ENCODE data around the gene DPP7.

DNA sequence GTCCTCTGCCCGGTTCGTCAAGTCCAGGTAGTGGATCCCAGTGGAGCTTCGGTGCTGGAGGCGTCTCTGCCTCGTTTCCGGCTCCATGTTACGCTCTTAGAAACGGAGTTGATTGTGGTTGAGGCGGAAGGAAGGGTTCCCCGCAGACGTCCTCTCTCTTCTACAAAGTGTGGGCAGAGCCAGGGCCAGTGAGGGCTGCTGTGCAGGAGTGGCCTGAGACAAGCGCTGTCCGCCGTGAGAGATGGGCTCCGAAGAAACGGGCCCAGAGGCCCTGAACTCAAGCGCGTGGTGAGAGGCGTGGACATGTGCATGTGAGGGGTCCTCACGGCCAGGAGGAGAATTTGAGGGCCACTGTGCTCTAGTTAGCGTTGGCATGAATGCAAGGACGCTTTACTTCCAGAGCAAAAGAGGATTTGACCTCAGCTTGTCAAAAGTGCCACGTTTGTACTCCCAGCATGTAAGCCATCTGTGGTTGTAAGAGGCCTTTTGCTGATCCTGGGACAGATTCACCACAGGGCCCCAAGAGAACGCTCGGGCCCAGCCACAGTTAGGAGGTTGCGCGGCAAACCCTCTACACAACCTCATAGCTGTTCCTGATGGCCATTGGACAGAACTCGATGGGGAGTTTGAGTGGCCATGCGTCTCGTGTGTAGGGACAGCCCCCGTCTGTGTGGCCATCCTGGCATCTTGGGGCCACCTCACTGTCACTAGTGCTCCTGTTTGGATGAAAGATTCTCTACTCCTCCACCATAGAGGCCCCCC is 17.6 kb downstream of the DPP7 start:
- TF ChIP-seq, protein P1, sequence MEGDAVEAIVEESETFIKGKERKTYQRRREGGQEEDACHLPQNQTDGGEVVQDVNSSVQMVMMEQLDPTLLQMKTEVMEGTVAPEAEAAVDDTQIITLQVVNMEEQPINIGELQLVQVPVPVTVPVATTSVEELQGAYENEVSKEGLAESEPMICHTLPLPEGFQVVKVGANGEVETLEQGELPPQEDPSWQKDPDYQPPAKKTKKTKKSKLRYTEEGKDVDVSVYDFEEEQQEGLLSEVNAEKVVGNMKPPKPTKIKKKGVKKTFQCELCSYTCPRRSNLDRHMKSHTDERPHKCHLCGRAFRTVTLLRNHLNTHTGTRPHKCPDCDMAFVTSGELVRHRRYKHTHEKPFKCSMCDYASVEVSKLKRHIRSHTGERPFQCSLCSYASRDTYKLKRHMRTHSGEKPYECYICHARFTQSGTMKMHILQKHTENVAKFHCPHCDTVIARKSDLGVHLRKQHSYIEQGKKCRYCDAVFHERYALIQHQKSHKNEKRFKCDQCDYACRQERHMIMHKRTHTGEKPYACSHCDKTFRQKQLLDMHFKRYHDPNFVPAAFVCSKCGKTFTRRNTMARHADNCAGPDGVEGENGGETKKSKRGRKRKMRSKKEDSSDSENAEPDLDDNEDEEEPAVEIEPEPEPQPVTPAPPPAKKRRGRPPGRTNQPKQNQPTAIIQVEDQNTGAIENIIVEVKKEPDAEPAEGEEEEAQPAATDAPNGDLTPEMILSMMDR (IDR thresholded peaks at IDR 0.05): no peak
- TF ChIP-seq POLR2A (IDR thresholded peaks at IDR 0.05): no peak
